DMS 273 (cell line): Measurements from ENCODE around the gene LRRC10B.

Experiments
- DNase-seq: peaks from one replicate; lab custom pipeline; 2025; ENCODE audit not compliant: unreplicated experiment; lab: John Stamatoyannopoulos, UW

Gene LRRC10B

GRCh38 chr11:61528114-61528513 is 19.6 kb downstream of the LRRC10B start:
- no peak for DNase-seq

- DNase-seq, result no peak
Measured at GRCh38 chr11:61529537-61530225, 21.1 kb downstream of the LRRC10B start.

GRCh38 chr11:61531044-61531443 is 22.5 kb downstream of the LRRC10B start:
- DNase-seq, result peak; percentile 69

- peak; percentile 75 for DNase-seq
Measured at GRCh38 chr11:61532134-61533038, 23.8 kb downstream of the LRRC10B start.

- DNase-seq, result no peak
Measured at GRCh38 chr11:61533039-61533375, 24.5 kb downstream of the LRRC10B start.

GRCh38 chr11:61533401-61533800 is 24.9 kb downstream of the LRRC10B start:
- no peak for DNase-seq

- no peak for DNase-seq
Measured at GRCh38 chr11:61534025-61534932, 25.7 kb downstream of the LRRC10B start.

GRCh38 chr11:61534933-61535839 is 26.6 kb downstream of the LRRC10B start:
- DNase-seq, result no peak

GRCh38 chr11:61535998-61536675 is 27.6 kb downstream of the LRRC10B start:
- no peak for DNase-seq

GRCh38 chr11:61536676-61537270 is 28.2 kb downstream of the LRRC10B start:
- no peak for DNase-seq

- no peak for DNase-seq
Measured at GRCh38 chr11:61537326-61537725, 28.8 kb downstream of the LRRC10B start.

- DNase-seq, result no peak
Measured at GRCh38 chr11:61538636-61538961, 30.1 kb downstream of the LRRC10B start.

- no peak for DNase-seq
Measured at GRCh38 chr11:61539006-61539405, 30.5 kb downstream of the LRRC10B start.

GRCh38 chr11:61539831-61540357 is 31.3 kb downstream of the LRRC10B start:
- no peak for DNase-seq

GRCh38 chr11:61540528-61540927 is 32.0 kb downstream of the LRRC10B start:
- DNase-seq, result no peak

GRCh38 chr11:61541598-61541997 is 33.0 kb downstream of the LRRC10B start:
- DNase-seq, result peak; percentile 56

GRCh38 chr11:61542024-61542461 is 33.5 kb downstream of the LRRC10B start:
- peak; percentile 69 for DNase-seq

- no peak for DNase-seq
Measured at GRCh38 chr11:61542705-61543104, 34.2 kb downstream of the LRRC10B start.
